ENCODE measurements around the gene KDM4B.

KDM4B gene

GRCh38 chr19:5052945-5053485 is 84.1 kb downstream of the KDM4B start:
- no peak for DNase-seq

- DNase-seq = no peak
Measured at GRCh38 chr19:5053661-5054060, 84.7 kb downstream of the KDM4B start.

DNA sequence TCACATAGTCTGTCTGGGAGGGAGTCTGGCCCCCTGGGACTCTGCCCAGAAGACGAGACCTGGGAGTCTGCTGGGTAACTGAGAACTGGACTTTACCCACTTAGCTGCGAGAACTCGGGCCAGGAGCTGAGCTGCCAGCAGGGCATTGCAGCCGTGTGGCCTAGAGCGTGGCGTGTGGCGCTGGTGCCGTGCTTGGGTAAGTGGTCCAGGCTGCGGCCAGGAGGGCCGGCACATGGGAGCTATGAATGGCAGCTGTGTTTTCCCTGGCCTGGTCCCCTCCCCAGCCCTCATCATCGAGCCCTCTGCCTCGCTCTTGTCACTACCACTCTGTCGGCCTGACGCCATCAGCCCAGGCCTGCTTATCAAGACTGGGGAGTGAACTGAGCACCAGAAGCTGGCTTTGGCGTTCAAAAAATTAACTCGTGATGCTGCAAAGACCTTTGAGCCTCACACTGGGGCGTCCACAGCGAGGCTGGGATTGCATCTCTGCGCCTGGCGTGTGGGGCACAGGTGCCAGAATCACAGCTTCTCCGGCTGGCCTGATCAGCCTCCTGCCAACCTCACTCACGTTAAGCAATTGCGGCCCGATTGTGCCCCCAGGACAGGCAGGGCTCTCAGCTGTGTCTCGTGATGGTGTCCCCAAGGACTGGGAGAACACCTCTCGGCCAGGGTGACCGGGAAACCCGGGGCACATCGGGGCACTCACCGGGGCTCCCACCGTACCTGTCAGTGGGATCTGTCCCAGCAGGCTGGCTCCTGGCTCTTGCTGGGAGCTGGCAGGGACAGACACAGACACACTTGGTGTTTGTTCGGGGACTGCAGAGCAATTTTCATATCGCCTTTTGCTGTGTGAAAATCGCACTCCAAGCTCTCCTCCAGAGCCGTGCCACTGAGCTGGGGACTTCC is 85.9 kb downstream of the KDM4B start:
- DNase-seq = no peak

DNA sequence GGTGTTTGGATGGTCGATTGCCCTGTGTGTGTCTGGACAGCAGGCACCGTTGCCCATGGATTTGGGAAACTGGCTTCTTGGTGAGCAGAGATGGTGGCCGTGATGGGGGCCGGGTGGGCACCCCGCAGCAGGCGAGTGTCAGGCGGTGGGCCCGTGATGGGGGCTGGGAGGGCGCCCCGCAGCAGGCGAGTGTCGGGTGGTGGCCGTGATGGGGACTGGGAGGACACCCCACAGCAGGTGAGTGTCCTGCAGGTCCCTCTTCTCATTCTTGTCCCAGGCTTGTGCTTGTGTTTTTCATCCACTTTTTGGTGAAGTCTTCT is 86.5 kb downstream of the KDM4B start:
- no peak for DNase-seq

DNA sequence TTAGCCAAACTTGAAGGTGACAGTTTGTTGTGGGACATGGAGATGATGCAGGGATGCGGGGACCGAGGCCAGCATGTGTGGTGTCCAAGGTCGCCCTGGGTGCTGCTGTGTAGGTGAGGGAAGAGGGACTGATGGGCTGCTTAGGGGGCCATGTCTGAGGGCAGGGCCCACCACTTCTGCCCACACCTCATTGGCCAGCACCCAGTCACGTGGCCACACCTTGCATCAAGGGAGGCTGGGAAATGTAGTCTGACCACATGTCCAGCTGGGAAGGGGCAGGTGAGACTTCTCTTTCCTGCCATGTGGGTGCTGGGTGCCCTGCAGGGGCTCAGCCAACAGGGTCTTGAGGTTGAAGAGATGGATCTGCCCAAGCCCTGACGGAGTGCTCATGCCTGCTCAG is 88.9 kb downstream of the KDM4B start:
- no peak for DNase-seq

- DNase-seq = no peak
Measured at GRCh38 chr19:5058521-5059212, 89.8 kb downstream of the KDM4B start.

GRCh38 chr19:5059213-5059574 is 90.3 kb downstream of the KDM4B start:
- DNase-seq = no peak

GRCh38 chr19:5059793-5060192 is 90.9 kb downstream of the KDM4B start:
- no peak for DNase-seq

DNA sequence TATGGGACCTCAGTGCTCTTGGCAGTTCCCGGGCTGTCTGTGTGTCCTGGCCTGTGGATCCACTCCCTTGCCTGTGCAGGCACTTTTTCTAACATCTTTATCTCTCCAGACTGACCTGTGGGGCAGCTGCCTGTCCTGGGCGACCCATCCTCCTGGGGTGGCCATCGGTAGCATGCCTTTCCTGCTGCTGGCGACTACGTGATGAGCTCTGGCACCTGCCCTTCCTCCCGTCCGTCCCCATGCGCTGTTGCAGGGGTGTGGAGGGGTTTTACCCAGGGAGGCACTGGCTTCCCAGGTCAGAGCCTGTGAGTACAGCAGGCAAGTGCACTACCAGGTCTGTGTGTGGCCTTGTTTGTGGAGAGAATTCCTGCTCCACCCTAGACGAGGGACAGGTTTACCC is 93.3 kb downstream of the KDM4B start:
- no peak for DNase-seq

GRCh38 chr19:5062799-5063198 is 93.9 kb downstream of the KDM4B start:
- DNase-seq = no peak

- DNase-seq = no peak
Measured at GRCh38 chr19:5063873-5064645, 95.1 kb downstream of the KDM4B start.

DNA sequence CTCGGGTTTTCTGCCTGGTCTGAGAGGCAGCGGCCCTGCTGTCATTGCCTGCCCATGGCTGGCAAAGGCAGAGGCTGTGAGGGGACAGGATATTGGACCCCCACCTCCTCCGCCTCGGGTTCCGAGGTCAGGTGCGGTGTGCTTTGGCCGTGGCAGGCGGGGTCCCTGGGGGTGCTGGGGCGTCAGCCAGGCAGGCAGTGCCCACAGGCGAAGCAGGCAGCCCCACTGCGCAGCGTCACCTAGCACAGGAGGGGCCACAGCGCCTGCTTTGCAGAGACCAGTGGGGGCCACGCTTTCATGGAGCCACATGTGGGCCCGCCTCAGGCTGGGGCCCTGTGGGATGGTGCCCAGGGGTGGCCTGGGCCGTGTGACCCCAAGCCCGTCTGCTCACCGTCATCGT is 96.0 kb downstream of the KDM4B start:
- DNase-seq = no peak

DNA sequence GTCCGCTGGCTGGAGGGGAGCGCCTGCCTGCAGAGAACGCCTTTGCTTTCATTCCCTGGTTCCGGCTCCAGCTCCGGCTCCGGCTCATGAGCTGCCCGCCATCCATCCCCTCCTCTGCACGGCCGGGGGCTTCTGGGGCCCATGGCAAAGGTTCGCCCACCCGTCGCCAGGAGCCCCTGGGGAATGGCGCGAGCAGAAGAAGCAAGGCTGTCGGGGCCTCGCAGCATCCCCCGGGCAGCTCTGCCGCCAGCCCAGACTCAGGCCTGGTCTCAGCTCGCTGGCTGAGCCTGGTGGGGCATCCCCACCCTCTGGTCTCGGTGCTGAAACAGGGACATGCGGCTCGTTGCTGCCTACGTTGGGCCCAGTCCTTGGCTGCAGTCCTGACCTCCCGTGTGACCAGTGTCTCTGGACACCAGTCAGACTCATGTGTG is 96.8 kb downstream of the KDM4B start:
- DNase-seq = no peak

- no peak for DNase-seq
Measured at GRCh38 chr19:5066768-5067167, 97.9 kb downstream of the KDM4B start.

DNA sequence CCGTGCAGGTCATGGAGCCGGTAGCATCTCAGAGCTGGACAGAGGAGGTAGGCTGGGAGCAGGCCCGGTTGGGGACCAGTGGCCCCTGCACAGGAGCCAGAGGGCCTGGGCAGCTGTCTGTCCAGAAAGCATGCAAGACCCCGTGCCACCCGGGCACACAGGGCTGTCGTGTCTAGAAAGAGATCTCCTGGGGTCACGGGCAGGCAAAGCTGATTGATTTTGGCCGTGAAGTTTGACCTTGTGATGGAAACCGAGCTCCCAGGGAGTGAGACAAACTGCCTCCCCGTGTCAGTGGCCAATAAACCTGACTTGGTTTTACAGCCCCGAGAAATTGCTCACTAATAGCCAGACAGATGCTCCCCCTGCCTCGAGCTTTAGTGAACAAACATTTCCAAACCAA is 98.8 kb downstream of the KDM4B start:
- no peak for DNase-seq

DNA sequence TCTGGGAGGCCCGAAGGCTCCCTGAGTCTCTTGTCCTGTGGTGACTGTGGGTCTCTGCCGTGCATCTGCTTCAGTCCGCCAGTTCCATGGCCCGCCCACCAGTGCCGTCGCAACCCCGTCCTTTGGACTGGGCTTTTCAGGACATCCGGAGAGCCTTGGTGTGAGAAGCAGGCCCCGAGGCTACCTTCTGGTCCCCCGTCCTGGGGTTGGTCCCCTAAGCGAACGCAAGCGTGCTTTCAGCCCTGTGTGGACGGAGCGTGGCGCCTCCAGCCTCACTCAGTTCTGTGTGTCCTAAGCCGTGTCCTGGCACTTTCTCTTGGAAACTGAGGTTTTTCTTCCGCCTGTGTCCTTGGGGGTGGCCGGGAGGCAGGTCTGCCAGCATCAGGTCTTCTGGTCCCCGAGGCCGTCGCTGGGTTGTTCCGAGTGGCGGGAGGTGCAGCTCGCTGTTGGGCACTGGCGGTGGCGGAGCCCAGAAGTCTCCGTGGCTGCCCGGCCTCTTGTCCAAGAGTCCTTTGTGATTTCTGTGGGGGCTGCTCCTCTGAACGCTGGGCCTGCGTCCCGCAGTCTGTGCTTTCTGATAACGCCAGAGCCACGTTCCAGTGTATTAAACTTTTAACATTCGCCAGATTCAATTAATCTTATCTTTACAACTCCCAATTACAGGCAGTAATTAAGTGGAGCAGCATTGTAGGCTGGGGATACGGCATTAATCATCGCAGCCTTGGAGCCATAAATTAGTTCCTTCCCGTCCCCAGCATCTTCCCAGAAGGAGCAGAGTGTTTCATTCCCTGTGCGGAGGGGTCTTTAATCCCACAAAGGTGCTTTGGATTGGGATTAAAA is 99.5 kb downstream of the KDM4B start:
- DNase-seq = no peak

DNA sequence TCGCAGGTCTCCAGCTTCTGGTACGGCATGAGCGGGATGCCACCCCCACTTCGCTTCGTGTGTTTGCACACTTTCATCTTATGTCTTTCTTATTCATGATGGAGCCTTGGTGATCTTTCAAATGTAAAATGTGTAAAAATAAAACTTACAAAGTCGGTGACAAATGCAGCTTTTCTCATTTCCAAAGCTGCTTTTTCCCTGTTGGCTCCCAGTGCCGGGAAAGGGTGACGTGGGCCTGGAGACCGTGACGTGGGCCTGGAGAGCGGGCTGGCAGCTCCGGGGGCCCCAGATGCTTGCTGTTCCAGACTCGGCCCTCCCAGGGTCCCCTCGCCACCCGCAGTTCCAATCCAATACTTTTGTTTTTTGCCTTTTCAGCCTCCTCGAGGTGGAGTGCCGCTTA is 101.4 kb downstream of the KDM4B start:
- DNase-seq = no peak

DNA sequence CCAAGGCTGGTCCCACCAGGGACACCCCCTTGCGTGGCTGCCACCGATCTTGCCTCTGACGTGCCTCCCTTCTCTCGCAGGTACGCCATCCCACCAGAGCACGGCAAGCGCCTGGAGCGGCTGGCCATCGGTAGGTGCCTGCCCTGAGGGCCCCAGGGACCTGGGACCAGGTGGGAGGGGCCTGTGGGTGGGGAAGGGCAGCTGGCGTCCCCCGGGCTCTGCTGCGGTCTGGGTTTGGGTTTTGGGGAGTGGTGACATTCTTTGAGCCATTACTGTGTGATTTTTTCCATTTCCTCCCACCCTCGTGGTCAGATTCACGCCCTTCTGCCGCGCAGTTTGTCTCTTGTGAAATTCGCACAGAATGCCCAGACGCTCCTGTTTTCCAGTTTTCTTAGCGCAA is 102.0 kb downstream of the KDM4B start:
- DNase-seq = no peak

DNA sequence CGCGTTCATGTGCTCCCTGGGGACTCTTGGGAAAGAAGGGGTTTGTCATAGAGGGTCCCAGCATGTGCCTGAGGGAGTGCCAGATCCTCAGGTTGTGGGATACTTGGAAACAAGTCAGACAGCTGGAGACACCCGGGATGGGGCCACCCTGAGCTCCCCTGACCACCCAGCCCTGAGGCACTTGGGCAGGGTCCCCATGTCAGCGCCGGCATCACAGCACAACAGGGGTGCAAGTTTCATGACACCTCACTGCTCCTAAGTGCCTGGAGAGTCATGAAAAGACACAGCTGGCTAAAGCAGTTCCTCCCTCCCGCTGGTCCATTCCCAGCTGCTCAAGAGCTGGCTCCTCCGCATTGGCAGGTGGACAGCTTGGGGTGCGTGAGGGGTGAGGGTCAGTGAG is 102.7 kb downstream of the KDM4B start:
- DNase-seq = no peak

DNA sequence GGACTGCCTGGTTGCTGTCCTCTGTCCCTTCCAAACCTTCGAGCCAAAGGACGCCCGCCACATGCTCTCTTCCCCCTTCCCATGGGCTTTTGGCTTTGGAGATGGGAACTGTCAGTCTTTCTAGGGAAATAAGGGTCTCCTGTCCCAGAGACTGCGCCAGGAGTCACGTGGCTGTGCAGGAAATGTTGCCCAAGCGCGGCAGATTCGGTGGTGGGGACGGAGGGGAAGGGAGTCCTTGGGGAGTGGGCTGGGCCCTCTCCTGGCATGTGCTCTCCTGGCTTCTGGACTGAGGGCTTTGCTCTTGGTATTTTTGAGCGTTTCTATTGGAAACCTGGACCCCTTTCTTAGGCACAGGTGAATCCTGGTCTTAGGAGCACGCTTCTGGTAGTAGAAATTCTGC is 103.2 kb downstream of the KDM4B start:
- no peak for DNase-seq

DNA sequence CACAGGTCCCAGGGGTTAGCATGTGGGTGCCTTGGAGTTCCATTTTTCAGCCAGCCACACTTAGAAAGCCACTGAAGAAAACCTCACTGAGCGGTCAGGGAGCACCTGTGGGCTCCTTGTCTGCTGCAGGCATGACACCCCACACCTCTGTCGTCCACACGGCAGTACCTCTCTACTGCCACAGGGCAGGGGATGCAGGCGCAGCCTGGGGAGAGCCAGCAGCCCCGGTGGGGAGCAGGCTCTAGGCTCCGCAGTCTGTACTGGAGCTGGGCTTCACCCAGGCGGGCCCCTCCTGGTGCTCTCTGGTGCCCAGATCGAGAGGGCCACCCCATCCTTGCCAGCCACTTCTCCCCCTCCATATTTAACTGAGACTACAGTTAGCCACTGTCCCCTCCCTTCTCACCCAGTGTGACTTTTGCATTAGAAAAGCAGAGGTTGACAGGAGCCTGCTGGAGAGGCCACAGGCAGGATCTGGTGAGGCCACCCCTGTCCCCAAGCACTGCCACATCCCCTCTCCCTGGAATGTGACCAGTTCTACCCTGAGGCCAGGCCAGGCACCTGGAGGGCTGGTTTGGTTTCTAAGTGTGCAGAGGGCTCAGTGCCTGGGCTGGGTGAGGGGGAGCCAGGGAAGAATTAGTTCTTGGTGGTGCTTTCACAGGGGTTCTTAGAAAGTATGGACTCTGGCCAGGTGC is 104.4 kb downstream of the KDM4B start:
- DNase-seq = no peak

DNA sequence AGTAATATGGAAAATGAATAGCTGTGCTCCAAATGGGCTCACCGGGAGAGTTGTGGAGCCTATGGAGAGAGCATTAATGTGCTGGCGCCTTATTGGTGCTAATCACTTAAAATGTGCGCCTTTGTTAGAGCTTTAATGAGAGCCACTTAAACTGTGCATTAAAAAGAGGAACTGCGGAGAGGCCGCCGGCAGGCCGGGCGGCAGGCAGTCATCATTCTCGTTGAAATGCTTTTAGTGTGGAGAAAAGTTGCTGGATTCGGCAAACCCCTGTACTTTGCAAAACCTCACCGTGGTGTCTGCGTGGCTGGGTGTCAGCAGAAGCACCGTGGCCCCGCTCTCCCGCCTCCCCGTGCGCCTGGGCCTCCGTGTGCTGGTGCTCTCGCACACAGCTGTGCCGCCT is 105.5 kb downstream of the KDM4B start:
- no peak for DNase-seq

Measured in OCI-M1 (cell line).